Muscle of back (tissue), 11 donors: ENCODE measurements around the gene SYPL2. TPM values are rescaled to one million over a fixed set of nuclear protein-coding genes. Genes with fewer than 3 reads are reported as not detected.
"Not testable (repeated sequence)": the region's sequence is repeated elsewhere in the genome, so short reads cannot be mapped to it uniquely, and the experiment has no call there.

Source experiments
- DNase-seq, 3 donors: peaks; one replicate each; pipeline versions ENCODE4 v3.0.0 to v3.0.0-alpha.2; 2013
- polyA plus RNA-seq, 10 donors: library from polyadenylated mRNA; unstranded; fragments of 120-200 nt; gene quantifications; one replicate each; pipeline ENCODE4 v1.2.1, GENCODE V29; 2013; ENCODE audit not compliant: insufficient read length in 10 of 10

SYPL2 gene
- polyA plus RNA-seq, 10 donors, result 90.2 to 305 (median 215) TPM

GRCh38 chr1:109467301-109467777 is 993 bp downstream of the SYPL2 start:
- peak; percentile 35 to 56 (median 55) for DNase-seq

GRCh38 chr1:109468061-109468460 is 1.7 kb downstream of the SYPL2 start:
- no peak for DNase-seq

GRCh38 chr1:109468903-109469302 is 2.6 kb downstream of the SYPL2 start:
- DNase-seq, result no peak

- DNase-seq, result no peak
Measured at GRCh38 chr1:109470245-109470644, 3.9 kb downstream of the SYPL2 start.

GRCh38 chr1:109472779-109473178 is 6.4 kb downstream of the SYPL2 start:
- no peak for DNase-seq

- not testable (repeated sequence) for DNase-seq
Measured at GRCh38 chr1:109473284-109474057, 7.1 kb downstream of the SYPL2 start.

GRCh38 chr1:109474697-109475096 is 8.4 kb downstream of the SYPL2 start:
- no peak for DNase-seq

- no peak for DNase-seq
Measured at GRCh38 chr1:109475261-109475660, 8.9 kb downstream of the SYPL2 start.

GRCh38 chr1:109476825-109477224 is 10.5 kb downstream of the SYPL2 start:
- no peak for DNase-seq

- no peak for DNase-seq
Measured at GRCh38 chr1:109477821-109478220, 11.5 kb downstream of the SYPL2 start.

GRCh38 chr1:109478806-109479205 is 12.5 kb downstream of the SYPL2 start:
- no peak for DNase-seq

- DNase-seq, result no peak
Measured at GRCh38 chr1:109479311-109479710, 13.0 kb downstream of the SYPL2 start.

GRCh38 chr1:109479901-109480300 is 13.6 kb downstream of the SYPL2 start:
- no peak for DNase-seq

GRCh38 chr1:109481646-109482045 is 15.3 kb downstream of the SYPL2 start:
- no peak for DNase-seq

- no peak for DNase-seq
Measured at GRCh38 chr1:109482242-109482641, 15.9 kb downstream of the SYPL2 start.

- DNase-seq, result no peak
Measured at GRCh38 chr1:109482791-109483671, 16.7 kb downstream of the SYPL2 start.

- DNase-seq, result peak; percentile 94 to 97 (median 95)
Measured at GRCh38 chr1:109483672-109484518, 17.5 kb downstream of the SYPL2 start, which contains the start of gene ATXN7L2. ATXN7L2 (plus strand) TSS chr1:109483905; CDS start chr1:109483954, 49 bp downstream.

- no peak for DNase-seq
Measured at GRCh38 chr1:109484519-109484975, 18.2 kb downstream of the SYPL2 start.

GRCh38 chr1:109485001-109485400 is 18.7 kb downstream of the SYPL2 start:
- DNase-seq, result no peak

GRCh38 chr1:109487261-109487660 is 20.9 kb downstream of the SYPL2 start:
- no peak for DNase-seq

GRCh38 chr1:109488201-109488600 is 21.9 kb downstream of the SYPL2 start:
- no peak for DNase-seq

- DNase-seq, result no peak
Measured at GRCh38 chr1:109488696-109489095, 22.4 kb downstream of the SYPL2 start.
